Vagina (tissue), 2 donors: ENCODE measurements around the gene PTRH1.

ENCODE experiments used
- CTCF ChIP-seq, 3 experiments: fragments of 450-650 bp in 2 of 3; fragments of 200-600 bp in 1 of 3; sonication (generic) in 1 of 3; IDR thresholded peaks; one replicate each; pipeline ENCODE4 v1.5.1; 2017 to 2019; ENCODE audit warnings: antibody characterized with exemption in 3 of 3, mild to moderate bottlenecking in 2 of 3, moderate library complexity in 2 of 3
- POLR2A ChIP-seq, 2 donors: fragments of 450-650 bp; IDR thresholded peaks; one replicate each; pipeline ENCODE4 v1.6.1; 2017; ENCODE audit warnings: antibody characterized with exemption in 2 of 2, mild to moderate bottlenecking in 2 of 2, moderate library complexity in 2 of 2
- POLR2AphosphoS5 ChIP-seq, 2 donors: sonication (generic); formaldehyde crosslinking; IDR thresholded peaks; one replicate each; pipeline ENCODE4 v1.9.0; 2017; ENCODE audit warnings: antibody characterized with exemption in 2 of 2, mild to moderate bottlenecking in 2 of 2, low read depth in 1 of 2; ENCODE audit not compliant: insufficient read depth in 1 of 2

- no peak for TF ChIP-seq POLR2A (IDR thresholded peaks at IDR 0.05)
- no peak for TF ChIP-seq CTCF (IDR thresholded peaks at IDR 0.05)
- TF ChIP-seq POLR2AphosphoS5 (IDR thresholded peaks at IDR 0.05; ENCODE audit: insufficient read depth in 1 of 2, low read depth in 1 of 2): no peak
Measured at GRCh38 chr9:127686461-127687393, 28.7 kb downstream of the PTRH1 start.
